Measurements from ENCODE around the gene CHPF2.

- TF ChIP-seq POLR2A (IDR thresholded peaks at IDR 0.05) (no peak), CTCF (IDR thresholded peaks at IDR 0.05) (no peak)
These were observed 10.1 kb downstream of the CHPF2 start for GRCh38 chr7:151242159-151243044.
